ENCODE measurements around the gene NUDC. TPM values are rescaled to one million over a fixed set of nuclear protein-coding genes. Genes with fewer than 3 reads are reported as not detected.

The NUDC gene
- total and polyA plus RNA-seq, 10 of the 15 experiments (the other 5 are each of a cell fraction or from before 2014, with no cell fraction given), result 5.5 to 227 (median 67.4) TPM

DNA sequence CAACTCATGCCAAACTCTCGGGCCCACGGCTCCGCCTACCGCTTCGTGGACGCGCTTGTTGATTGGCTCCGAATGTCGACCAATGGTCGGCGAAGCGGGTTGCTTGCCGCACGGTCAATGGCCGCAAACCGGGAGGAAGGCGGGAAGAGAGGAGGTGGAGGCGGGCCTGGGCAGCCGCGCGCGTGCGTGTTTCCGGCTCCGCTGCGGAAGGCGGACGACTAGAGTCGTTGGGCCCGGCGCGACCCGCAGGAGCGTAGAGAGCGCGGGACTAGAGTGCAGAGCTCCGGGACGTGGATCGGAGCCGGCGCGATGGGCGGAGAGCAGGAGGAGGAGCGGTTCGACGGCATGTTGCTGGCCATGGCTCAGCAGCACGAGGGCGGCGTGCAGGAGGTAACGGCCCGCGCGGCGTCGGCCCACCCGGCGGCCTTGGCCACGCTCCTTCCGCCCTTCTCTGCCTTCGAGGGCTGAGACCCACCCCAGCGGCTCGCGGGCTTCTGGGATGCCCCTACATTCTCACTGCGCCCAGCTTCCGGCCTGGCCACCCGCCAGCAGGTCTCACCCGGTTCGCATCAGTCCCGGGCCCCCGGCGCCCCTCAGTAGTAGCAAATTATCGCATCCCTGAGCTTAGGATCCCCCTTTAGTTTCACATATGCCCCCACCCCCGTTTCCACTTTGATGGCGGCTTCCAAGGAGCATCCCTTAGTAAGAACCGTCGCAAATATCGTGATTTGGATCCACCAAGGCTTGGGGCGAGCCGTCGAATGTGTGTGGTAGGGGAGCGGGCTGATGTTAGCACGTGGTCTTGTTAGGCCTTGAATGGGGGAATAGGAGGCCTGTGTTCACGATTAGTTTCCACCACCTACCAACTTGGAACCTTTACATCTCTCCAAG, at the start of gene NUDC (continued):
- TF ChIP-seq, protein P1, sequence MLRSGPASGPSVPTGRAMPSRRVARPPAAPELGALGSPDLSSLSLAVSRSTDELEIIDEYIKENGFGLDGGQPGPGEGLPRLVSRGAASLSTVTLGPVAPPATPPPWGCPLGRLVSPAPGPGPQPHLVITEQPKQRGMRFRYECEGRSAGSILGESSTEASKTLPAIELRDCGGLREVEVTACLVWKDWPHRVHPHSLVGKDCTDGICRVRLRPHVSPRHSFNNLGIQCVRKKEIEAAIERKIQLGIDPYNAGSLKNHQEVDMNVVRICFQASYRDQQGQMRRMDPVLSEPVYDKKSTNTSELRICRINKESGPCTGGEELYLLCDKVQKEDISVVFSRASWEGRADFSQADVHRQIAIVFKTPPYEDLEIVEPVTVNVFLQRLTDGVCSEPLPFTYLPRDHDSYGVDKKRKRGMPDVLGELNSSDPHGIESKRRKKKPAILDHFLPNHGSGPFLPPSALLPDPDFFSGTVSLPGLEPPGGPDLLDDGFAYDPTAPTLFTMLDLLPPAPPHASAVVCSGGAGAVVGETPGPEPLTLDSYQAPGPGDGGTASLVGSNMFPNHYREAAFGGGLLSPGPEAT (IDR thresholded peaks at IDR 0.05; ENCODE audit: low read depth), result 0 out of 2 replicates have a peak, but pooled peaks have one; percentile 65
- TF ChIP-seq BCL11A (IDR thresholded peaks at IDR 0.05; ENCODE audit: low read depth, low read length) (no peak), GABPA (IDR thresholded peaks at IDR 0.05; ENCODE audit: low read depth) (peak; percentile 91), ZNF207 (IDR thresholded peaks at IDR 0.05; ENCODE audit: borderline replicate concordance) (0 out of 2 replicates have a peak, but pooled peaks have one; percentile 56), MXI1 (IDR thresholded peaks at IDR 0.05; ENCODE audit: low read depth, low read length) (peak; percentile 42; the same call in 1 of the 2 replicates), CREM (IDR thresholded peaks at IDR 0.05; ENCODE audit: low read depth) (peak; percentile 90), TCF7 (IDR thresholded peaks at IDR 0.05; ENCODE audit: borderline replicate concordance) (no peak), MEF2A (IDR thresholded peaks at IDR 0.05; ENCODE audit: insufficient read depth, low read depth, low read length) (no peak), GATAD2B (conservative IDR thresholded peaks at IDR 0.05; ENCODE audit: low read depth) (peak; percentile 91), NFXL1 (IDR thresholded peaks at IDR 0.05; ENCODE audit: borderline replicate concordance) (no peak), SP1 (IDR thresholded peaks at IDR 0.05; ENCODE audit: low read depth, low read length) (peak; percentile 92)
- TF ChIP-seq, protein P2, sequence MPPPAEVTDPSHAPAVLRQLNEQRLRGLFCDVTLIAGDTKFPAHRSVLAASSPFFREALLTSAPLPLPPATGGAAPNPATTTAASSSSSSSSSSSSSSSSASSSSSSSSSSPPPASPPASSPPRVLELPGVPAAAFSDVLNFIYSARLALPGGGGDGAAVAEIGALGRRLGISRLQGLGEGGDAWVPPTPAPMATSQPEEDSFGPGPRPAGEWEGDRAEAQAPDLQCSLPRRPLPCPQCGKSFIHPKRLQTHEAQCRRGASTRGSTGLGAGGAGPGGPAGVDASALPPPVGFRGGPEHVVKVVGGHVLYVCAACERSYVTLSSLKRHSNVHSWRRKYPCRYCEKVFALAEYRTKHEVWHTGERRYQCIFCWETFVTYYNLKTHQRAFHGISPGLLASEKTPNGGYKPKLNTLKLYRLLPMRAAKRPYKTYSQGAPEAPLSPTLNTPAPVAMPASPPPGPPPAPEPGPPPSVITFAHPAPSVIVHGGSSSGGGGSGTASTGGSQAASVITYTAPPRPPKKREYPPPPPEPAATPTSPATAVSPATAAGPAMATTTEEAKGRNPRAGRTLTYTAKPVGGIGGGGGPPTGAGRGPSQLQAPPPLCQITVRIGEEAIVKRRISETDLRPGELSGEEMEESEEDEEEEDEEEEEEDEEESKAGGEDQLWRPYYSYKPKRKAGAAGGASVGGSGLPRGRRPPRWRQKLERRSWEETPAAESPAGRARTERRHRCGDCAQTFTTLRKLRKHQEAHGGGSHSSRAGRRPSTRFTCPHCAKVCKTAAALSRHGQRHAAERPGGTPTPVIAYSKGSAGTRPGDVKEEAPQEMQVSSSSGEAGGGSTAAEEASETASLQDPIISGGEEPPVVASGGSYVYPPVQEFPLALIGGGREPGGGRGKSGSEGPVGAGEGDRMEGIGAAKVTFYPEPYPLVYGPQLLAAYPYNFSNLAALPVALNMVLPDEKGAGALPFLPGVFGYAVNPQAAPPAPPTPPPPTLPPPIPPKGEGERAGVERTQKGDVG (CRISPR knock-in tag; IDR thresholded peaks at IDR 0.05), result no peak
- TF ChIP-seq, protein P3, sequence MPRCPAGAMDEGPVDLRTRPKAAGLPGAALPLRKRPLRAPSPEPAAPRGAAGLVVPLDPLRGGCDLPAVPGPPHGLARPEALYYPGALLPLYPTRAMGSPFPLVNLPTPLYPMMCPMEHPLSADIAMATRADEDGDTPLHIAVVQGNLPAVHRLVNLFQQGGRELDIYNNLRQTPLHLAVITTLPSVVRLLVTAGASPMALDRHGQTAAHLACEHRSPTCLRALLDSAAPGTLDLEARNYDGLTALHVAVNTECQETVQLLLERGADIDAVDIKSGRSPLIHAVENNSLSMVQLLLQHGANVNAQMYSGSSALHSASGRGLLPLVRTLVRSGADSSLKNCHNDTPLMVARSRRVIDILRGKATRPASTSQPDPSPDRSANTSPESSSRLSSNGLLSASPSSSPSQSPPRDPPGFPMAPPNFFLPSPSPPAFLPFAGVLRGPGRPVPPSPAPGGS (IDR thresholded peaks at IDR 0.05; ENCODE audit: borderline replicate concordance, insufficient read depth, low read depth, low read length, poor library complexity, severe bottlenecking), result no peak
- TF ChIP-seq, protein P4, sequence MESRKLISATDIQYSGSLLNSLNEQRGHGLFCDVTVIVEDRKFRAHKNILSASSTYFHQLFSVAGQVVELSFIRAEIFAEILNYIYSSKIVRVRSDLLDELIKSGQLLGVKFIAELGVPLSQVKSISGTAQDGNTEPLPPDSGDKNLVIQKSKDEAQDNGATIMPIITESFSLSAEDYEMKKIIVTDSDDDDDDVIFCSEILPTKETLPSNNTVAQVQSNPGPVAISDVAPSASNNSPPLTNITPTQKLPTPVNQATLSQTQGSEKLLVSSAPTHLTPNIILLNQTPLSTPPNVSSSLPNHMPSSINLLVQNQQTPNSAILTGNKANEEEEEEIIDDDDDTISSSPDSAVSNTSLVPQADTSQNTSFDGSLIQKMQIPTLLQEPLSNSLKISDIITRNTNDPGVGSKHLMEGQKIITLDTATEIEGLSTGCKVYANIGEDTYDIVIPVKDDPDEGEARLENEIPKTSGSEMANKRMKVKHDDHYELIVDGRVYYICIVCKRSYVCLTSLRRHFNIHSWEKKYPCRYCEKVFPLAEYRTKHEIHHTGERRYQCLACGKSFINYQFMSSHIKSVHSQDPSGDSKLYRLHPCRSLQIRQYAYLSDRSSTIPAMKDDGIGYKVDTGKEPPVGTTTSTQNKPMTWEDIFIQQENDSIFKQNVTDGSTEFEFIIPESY (IDR thresholded peaks at IDR 0.05), result no peak
- TF ChIP-seq, protein P5, sequence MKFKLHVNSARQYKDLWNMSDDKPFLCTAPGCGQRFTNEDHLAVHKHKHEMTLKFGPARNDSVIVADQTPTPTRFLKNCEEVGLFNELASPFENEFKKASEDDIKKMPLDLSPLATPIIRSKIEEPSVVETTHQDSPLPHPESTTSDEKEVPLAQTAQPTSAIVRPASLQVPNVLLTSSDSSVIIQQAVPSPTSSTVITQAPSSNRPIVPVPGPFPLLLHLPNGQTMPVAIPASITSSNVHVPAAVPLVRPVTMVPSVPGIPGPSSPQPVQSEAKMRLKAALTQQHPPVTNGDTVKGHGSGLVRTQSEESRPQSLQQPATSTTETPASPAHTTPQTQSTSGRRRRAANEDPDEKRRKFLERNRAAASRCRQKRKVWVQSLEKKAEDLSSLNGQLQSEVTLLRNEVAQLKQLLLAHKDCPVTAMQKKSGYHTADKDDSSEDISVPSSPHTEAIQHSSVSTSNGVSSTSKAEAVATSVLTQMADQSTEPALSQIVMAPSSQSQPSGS (IDR thresholded peaks at IDR 0.05; ENCODE audit: low read length), result no peak
- TF ChIP-seq, protein P6, sequence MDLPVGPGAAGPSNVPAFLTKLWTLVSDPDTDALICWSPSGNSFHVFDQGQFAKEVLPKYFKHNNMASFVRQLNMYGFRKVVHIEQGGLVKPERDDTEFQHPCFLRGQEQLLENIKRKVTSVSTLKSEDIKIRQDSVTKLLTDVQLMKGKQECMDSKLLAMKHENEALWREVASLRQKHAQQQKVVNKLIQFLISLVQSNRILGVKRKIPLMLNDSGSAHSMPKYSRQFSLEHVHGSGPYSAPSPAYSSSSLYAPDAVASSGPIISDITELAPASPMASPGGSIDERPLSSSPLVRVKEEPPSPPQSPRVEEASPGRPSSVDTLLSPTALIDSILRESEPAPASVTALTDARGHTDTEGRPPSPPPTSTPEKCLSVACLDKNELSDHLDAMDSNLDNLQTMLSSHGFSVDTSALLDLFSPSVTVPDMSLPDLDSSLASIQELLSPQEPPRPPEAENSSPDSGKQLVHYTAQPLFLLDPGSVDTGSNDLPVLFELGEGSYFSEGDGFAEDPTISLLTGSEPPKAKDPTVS (IDR thresholded peaks at IDR 0.05; ENCODE audit: low read depth, low read length), result no peak

Data from GM12878 (cell line).